HG03521 (cell line): ENCODE measurements around the gene TENT4A.
"Not testable (repeated sequence)": the region's sequence is repeated elsewhere in the genome, so short reads cannot be mapped to it uniquely, and the experiment has no call there.

ENCODE experiments used
- ATAC-seq: cut with Tn5 transposase; IDR thresholded peaks from one replicate; pipeline ENCODE4 v1.9.1; 2021; ENCODE audit warnings: mild to moderate bottlenecking, moderate library complexity; ENCODE audit not compliant: unreplicated experiment

The TENT4A gene

DNA sequence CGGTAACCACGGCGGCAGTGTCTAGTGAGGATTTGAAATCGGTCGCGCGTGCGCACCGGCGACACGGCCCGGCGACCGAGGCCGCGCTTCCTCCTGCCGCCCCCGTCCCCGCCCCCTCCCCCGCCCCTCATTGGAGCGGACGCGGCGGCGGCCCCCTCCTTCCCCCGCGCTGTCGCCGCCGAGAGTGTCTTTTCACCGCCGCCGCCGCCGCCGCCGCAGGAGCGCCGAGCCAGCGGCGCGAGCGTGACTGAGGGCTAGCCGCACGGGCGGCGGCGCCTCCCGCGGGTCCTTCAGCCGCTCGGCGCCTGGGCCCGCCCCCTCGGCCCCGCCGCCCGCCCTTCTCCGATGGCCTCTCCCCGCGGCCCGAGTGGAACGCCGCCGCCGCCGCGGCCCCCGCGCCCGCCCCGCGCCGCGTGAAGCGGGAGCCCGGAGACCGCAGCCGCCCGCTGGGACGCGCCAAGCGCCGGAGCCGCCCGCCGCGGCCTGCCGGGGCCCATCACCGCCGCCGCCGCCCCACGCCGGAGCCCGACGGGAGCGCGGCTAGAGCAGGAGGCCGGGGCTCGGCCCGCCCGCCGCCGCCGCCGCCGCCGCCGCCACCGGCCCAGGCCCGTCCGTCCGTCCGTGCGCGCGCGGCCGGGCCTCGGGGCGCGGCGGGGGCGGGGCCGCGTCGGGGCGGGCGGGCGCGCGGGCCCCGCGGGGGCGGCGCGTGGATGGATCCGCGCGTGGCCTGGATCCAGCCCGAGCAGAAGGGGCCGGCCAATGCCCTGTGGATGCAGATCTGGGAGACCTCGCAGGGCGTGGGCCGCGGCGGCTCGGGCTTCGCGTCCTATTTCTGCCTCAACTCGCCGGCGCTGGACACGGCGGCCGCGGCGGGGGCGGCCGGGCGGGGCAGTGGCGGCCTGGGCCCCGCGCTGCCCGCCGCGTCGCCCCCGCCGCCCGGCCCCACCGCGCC is at the start of gene TENT4A:
TENT4A (plus strand) TSS at position 159 of the 952 bp plus-strand sequence; CDS start at position 711, 552 bp downstream.
- peak; percentile 6 for ATAC-seq

- ATAC-seq, result no peak
These were observed 46.5 kb upstream of the TENT4A start for GRCh38 chr5:6666762-6667161.

DNA sequence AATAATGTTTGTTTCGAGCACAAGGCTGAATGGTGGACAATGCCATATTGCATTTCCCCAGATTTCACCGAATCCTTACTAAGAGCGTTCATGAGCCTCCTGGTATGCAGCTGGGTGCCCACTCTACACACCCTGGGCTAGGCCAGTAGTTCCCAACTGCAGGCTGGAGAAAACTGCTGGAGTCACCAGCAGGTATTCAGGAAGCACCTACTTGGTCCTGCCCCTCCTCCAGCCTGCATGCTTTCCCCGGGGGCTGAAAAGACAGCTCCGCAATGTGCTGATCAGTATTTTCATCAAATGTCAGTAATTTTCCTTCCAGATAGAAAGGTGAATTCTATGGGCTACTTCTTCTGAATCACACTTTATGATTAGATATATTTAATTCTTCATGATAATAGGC is 45.6 kb upstream of the TENT4A start:
- ATAC-seq, result no peak

GRCh38 chr5:6668717-6669116 is 44.5 kb upstream of the TENT4A start:
- ATAC-seq, result not testable (repeated sequence)

- ATAC-seq, result no peak
These were observed 40.2 kb upstream of the TENT4A start for GRCh38 chr5:6673031-6673430.

DNA sequence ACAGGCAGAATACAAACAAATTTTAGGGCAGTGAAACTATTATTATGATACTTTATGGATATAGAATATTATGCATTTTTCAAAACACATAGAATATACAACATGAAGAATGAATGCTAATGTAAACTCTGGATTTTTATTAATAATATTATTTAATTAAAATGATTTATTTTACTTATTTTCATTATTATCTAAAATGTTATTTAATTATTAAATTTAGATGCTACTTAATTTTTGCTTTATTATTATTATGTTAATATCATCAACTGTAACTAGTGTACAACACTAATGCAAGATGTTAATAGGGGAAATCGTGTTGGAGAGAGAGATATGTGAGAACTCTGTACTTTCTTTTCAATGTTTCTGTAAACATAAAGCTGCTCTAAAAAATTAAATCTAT is 39.3 kb upstream of the TENT4A start:
- ATAC-seq, result no peak

DNA sequence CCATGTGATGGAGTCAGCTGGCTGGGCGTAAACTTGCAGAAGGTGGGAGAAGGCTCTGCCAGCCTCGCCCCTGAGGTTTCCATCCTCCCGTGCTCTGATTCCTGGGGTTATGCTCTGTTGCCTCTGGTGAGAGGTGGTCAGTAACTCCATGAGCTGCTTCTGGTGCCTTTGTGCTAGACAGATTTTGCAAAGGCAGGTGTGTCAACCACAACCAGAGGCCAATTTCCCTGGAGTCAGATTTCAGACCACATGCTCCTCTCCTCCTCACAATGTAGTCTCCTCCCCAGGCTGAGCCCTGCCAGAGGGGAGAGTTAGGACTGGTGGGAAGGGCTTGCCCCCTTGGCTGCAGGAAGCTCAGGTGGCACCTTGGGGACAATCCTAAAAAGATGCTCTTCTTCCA is 38.8 kb upstream of the TENT4A start:
- no peak for ATAC-seq

- ATAC-seq, result no peak
These were observed 38.3 kb upstream of the TENT4A start for GRCh38 chr5:6674886-6675285.

- ATAC-seq, result no peak
These were observed 37.3 kb upstream of the TENT4A start for GRCh38 chr5:6675784-6676491.

DNA sequence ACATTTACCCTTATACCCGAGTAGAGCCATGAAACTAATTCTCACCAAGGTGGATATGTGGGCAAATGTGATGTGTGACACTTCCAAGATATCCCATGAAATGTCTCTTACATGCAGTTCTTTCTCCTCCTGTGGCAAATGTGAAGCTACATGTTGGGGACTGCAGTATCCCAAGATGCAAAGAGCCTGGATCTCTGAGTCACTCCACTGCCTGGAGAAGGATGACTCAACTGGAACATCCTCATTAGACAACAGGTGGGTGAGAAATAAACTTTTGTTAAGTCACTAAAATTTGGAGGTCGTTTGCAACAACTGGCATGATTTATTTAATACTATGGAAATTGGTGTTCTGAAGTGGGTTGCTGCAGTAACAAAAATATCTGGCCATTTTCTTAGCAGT is 36.5 kb upstream of the TENT4A start:
- no peak for ATAC-seq

- no peak for ATAC-seq
These were observed 34.8 kb upstream of the TENT4A start for GRCh38 chr5:6678385-6678784.

- ATAC-seq, result no peak
These were observed 32.3 kb upstream of the TENT4A start for GRCh38 chr5:6680922-6681321.

DNA sequence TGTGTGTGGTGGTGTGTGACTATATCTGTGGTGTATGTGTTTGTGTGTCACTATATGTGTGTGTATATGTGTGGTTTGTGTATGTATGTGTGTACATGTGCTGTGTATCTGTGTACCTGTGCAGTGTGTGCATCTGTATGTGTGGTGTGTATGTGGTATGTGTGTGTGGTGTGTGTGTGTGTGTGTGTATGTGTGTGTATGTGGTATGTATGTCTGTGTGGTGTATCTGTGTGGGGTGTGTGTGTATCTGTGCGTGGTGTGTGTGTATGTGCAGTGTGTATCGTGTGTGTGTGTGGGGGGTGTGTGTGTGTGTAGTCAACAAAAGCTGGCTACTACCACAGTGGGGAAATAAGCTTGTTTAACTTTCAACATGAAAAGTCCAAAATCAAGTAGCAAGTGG is 31.6 kb upstream of the TENT4A start:
- ATAC-seq, result no peak

- ATAC-seq, result no peak
These were observed 31.0 kb upstream of the TENT4A start for GRCh38 chr5:6682239-6682638.

DNA sequence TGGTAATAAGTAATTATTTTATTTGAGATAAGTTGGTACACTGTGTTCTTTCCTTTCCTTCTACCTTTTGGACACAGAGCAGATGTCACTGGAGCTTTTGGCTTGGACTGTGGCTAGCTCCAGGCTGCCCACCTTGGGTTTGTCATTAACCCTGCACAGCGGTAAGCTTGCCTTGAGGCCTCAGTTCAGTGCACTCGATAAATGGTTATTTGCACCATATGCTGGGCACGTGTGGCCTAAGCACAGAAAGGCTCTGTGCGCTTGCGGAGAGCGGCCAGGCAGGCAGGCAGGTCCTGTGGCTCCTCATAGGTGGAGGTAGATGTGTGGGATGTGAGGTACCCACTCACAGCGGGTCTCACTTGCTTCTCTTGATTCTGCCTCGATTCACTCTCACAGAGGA is 30.0 kb upstream of the TENT4A start:
- ATAC-seq, result no peak

GRCh38 chr5:6684075-6684474 is 29.2 kb upstream of the TENT4A start:
- no peak for ATAC-seq

DNA sequence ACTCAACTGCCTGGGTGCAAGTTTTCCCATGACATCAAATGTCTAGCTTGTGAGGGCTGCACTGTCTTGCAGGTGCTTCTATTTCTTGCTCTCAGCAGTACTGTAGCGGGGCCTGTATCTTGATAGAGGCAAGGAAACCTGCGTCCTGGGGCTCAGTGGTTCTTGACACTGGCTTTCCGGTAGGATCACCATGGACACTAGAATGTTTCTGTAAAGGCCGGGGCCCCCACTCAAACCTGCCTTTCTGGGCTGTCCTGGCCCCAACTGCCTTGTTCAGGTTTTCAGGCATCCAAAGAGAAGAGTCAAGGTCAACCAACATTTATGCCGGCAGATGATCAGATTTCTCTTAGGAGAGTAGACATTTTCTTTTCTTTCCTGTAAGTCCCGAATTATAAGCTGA is 26.7 kb upstream of the TENT4A start:
- ATAC-seq, result no peak

DNA sequence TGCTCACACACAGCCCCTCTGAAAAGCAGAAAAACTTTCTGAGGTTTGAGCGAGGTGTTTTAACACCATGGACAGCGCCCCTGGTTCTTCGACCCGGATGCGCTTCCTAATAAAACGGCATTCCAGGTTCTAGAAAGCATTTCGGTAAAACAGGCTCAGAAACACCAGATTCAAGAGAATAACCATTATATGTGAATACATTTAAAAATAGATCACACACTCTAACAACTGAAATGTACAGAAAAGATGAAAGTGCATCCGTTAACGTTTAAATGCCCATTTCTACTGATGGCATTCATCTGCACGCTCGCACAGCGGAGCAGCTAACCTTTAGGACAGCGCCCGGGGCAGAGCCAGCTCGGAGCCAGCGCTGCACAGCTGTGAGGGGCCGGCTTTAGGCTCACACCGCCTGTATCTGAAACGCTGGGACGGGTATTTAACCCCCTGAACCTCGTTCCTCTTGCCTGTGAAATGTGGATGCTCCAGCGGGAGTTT is 26.3 kb upstream of the TENT4A start:
- no peak for ATAC-seq

- ATAC-seq, result no peak
These were observed 25.7 kb upstream of the TENT4A start for GRCh38 chr5:6687505-6687904.

DNA sequence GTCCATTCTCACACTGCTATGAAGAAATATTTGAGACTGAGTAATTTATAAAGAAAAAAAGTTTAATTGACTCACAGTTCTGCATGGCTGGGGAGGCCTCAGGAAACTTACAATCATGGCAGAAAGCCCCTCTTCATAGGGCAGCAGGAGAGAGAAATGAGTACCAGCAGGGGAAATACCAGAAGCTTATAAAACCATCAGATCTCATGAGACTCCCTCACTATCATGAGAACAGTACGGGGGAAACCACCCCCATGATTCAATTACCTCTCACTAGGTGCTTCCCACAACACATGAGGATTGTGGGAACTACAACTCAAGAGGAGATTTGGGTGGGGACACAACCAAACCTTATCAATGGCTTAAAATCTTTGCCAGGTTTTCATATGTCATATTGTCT is 20.3 kb upstream of the TENT4A start:
- no peak for ATAC-seq

- ATAC-seq, result no peak
These were observed 14.5 kb upstream of the TENT4A start for GRCh38 chr5:6698696-6699095.

DNA sequence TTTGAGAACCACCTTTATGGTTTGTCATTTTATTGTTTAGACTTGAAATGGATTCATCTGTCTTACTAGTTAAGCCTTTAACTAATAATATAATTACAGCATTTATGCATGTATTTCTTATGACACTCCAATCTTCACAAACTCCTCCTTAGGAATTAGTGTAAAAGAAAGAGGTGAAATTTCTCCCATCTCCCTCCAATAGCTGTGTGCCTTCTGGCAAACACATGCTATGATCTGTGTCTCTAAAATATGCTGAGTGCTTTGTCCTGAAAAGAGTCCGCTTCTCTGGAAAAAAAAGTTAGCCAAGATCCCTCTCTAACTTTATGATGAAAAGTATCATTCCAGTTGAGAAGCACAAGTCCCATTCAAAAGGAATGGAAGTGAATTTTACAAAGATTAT is 13.9 kb upstream of the TENT4A start:
- no peak for ATAC-seq
